H9 (cell line): ENCODE data around the gene IGF2R. TPM values are rescaled to one million over a fixed set of nuclear protein-coding genes. Genes with fewer than 3 reads are reported as not detected.

Experiments
- DNase-seq: peaks from one replicate; pipeline ENCODE4 v3.0.0-alpha.2; 2017
- H2AFZ ChIP-seq: one replicate; pipeline ENCODE4 v1.6.1; 2013; ENCODE audit warnings: mild to moderate bottlenecking, low read length, control low read depth, moderate library complexity
- H2AK5ac ChIP-seq: 2 replicates; pipeline ENCODE4 v1.6.1; 2013; ENCODE audit warnings: low read length, control low read depth, mixed read lengths; ENCODE audit not compliant: insufficient read length
- H2BK120ac ChIP-seq: one replicate; pipeline ENCODE4 v1.6.1; 2013; ENCODE audit warnings: low read depth, mild to moderate bottlenecking, low read length, control low read depth, inconsistent platforms; ENCODE audit not compliant: poor library complexity, severe bottlenecking
- H2BK12ac ChIP-seq: 2 replicates; pipeline ENCODE4 v1.6.1; 2013; ENCODE audit warnings: low read length, control low read depth, mixed read lengths, low read depth; ENCODE audit not compliant: insufficient read length
- H2BK15ac ChIP-seq: 2 replicates; pipeline ENCODE4 v1.6.1; 2013; ENCODE audit warnings: low read depth, low read length, control low read depth
- H2BK20ac ChIP-seq: one replicate; pipeline ENCODE4 v1.6.1; 2013; ENCODE audit warnings: low read depth, mild to moderate bottlenecking, low read length, control low read depth, inconsistent platforms; ENCODE audit not compliant: poor library complexity, severe bottlenecking
- H2BK5ac ChIP-seq: 2 replicates; pipeline ENCODE4 v1.6.1; 2013; ENCODE audit warnings: low read length, control low read depth, mixed read lengths; ENCODE audit not compliant: insufficient read length
- H3K14ac ChIP-seq: 2 replicates; pipeline ENCODE4 v1.6.1; 2013; ENCODE audit warnings: low read length, control low read depth; ENCODE audit not compliant: insufficient read depth
- H3K18ac ChIP-seq: 2 replicates; pipeline ENCODE4 v1.6.1; 2013; ENCODE audit warnings: low read depth, mild to moderate bottlenecking, mixed read lengths, low read length, control low read depth; ENCODE audit not compliant: insufficient read length
- H3K23ac ChIP-seq: 2 replicates; pipeline ENCODE4 v1.6.1; 2013; ENCODE audit warnings: low read length, control low read depth, mixed read lengths, low read depth; ENCODE audit not compliant: insufficient read length
- H3K23me2 ChIP-seq: 2 replicates; pipeline ENCODE4 v1.6.1; 2013; ENCODE audit warnings: low read depth, mild to moderate bottlenecking, mixed read lengths, low read length, control low read depth; ENCODE audit not compliant: insufficient read length, poor library complexity, severe bottlenecking
- H3K27ac ChIP-seq: 2 replicates; pipeline ENCODE4 v1.5.1; 2013; ENCODE audit warnings: low read length, control low read depth, mixed read lengths, low read depth; ENCODE audit not compliant: insufficient read length
- H3K27me3 ChIP-seq: 2 replicates; pipeline ENCODE4 v1.6.1; 2013; ENCODE audit warnings: low read length, control low read depth, inconsistent platforms; ENCODE audit not compliant: insufficient read depth
- H3K4ac ChIP-seq: 2 replicates; pipeline ENCODE4 v1.6.1; 2013; ENCODE audit warnings: low read depth, mild to moderate bottlenecking, control low read depth, inconsistent platforms, low read length, moderate library complexity
- H3K4me1 ChIP-seq: 2 replicates; pipeline ENCODE4 v1.6.1; 2013; ENCODE audit warnings: low read length, control low read depth, inconsistent platforms; ENCODE audit not compliant: insufficient read depth
- H3K4me2 ChIP-seq: 2 replicates; pipeline ENCODE4 v1.6.1; 2013; ENCODE audit warnings: low read length, control low read depth, mixed read lengths; ENCODE audit not compliant: insufficient read length, insufficient read depth
- H3K56ac ChIP-seq: 2 replicates; pipeline ENCODE4 v1.6.1; 2013; ENCODE audit warnings: low read depth, mild to moderate bottlenecking, mixed read lengths, low read length, control low read depth; ENCODE audit not compliant: insufficient read length
- H3K79me1 ChIP-seq: 2 replicates; pipeline ENCODE4 v1.6.1; 2013; ENCODE audit warnings: low read depth, mild to moderate bottlenecking, moderate library complexity, low read length, control low read depth, inconsistent platforms; ENCODE audit not compliant: insufficient read depth, poor library complexity, severe bottlenecking
- H3K79me2 ChIP-seq: 2 replicates; pipeline ENCODE4 v1.6.1; 2013; ENCODE audit warnings: low read length, control low read depth, inconsistent platforms; ENCODE audit not compliant: insufficient read depth
- H3K9ac ChIP-seq: 2 replicates; pipeline ENCODE4 v1.6.1; 2013; ENCODE audit warnings: low read length, control low read depth, mixed read lengths; ENCODE audit not compliant: insufficient read length; ENCODE audit errors: extremely low read depth
- H3K9me3 ChIP-seq: one replicate; pipeline ENCODE4 v1.6.1; 2013; ENCODE audit warnings: low read depth, low read length, inconsistent platforms; ENCODE audit not compliant: control insufficient read depth
- H3T11ph ChIP-seq: one replicate; pipeline ENCODE4 v1.6.1; 2013; ENCODE audit warnings: mild to moderate bottlenecking, low read length, control low read depth, inconsistent platforms
- H4K20me1 ChIP-seq: one replicate; pipeline ENCODE4 v1.6.1; 2013; ENCODE audit not compliant: control insufficient read depth, insufficient read length, insufficient read depth
- H4K5ac ChIP-seq: 2 replicates; pipeline ENCODE4 v1.6.1; 2013; ENCODE audit warnings: low read depth, mild to moderate bottlenecking, mixed read lengths, low read length, control low read depth; ENCODE audit not compliant: insufficient read length
- H4K8ac ChIP-seq: replicated peaks from 2 replicates; pipeline ENCODE4 v1.6.1; 2013; ENCODE audit warnings: low read length, control low read depth, mixed read lengths, low read depth; ENCODE audit not compliant: insufficient read length
- H4K91ac ChIP-seq: 2 replicates; pipeline ENCODE4 v1.6.1; 2013; ENCODE audit warnings: low read depth, mild to moderate bottlenecking, moderate library complexity, mixed read lengths, low read length, control low read depth; ENCODE audit not compliant: insufficient read length
- H3K27ac Mint-ChIP-seq, 3 experiments: 2 replicates in 2 of 3; 3 replicates in 1 of 3; pipeline ENCODE4 v1.8.0; 2020 to 2021; ENCODE audit warnings: mixed read lengths in 3 of 3, mild to moderate bottlenecking in 1 of 3, moderate library complexity in 1 of 3
- H3K27me3 Mint-ChIP-seq: 2 replicates; pipeline ENCODE4 v1.8.0; 2021; ENCODE audit warnings: low read depth, mild to moderate bottlenecking, moderate library complexity, mixed read lengths
- H3K36me3 Mint-ChIP-seq, 3 experiments: 2 replicates in 2 of 3; 3 replicates in 1 of 3; pipeline ENCODE4 v1.8.0; 2020 to 2021; ENCODE audit warnings: low read depth in 3 of 3, mixed read lengths in 3 of 3; ENCODE audit not compliant: insufficient read depth in 1 of 3
- H3K4me1 Mint-ChIP-seq, 2 experiments: 2 replicates each; pipeline ENCODE4 v1.8.0; 2020; ENCODE audit warnings: mixed read lengths in 2 of 2
- H3K4me3 Mint-ChIP-seq, 2 experiments: 2 replicates in 1 of 2; 3 replicates in 1 of 2; pipeline ENCODE4 v1.8.0; 2020 to 2021; ENCODE audit warnings: mild to moderate bottlenecking in 2 of 2, mixed read lengths in 2 of 2, moderate library complexity in 1 of 2
- H3K9me3 Mint-ChIP-seq, 2 experiments: 2 replicates in 1 of 2; 3 replicates in 1 of 2; pipeline ENCODE4 v1.8.0; 2020; ENCODE audit warnings: mild to moderate bottlenecking in 2 of 2, mixed read lengths in 2 of 2, moderate library complexity in 1 of 2
- CTCF ChIP-seq: fragments of 200-600 bp; sonication (generic); conservative IDR thresholded peaks from 3 replicates; pipeline ENCODE4 v1.8.0; 2021; ENCODE audit warnings: antibody characterized with exemption, mild to moderate bottlenecking
- WGBS: extraction: QIAGEN DNeasy Blood & Tissue Kit; methylation state at CpG from one replicate; pipeline ENCODE4 v1.1.7; 2013; ENCODE audit warnings: missing lambda C conversion rate, low lambda C conversion rate, mixed read lengths; ENCODE audit not compliant: insufficient read length; ENCODE audit errors: extremely low coverage; 5-methylcytosine and 5-hydroxymethylcytosine counted together
- total RNA-seq: library from RNA; stranded (reverse); gene quantifications from 2 replicates; pipeline ENCODE4 v1.2.1, GENCODE V29; 2021

IGF2R gene
- total RNA-seq, 1 experiment from 2014 or later, result 66.7 TPM

GRCh38 chr6:159984268-159984786 lies 15.4 kb downstream of the IGF2R start:
- Histone ChIP-seq H3K14ac (no peak overlapping the region), H3K4me2 (no peak overlapping the region), H3K79me1 (no peaks in the 10 kb centered on the region), H2BK15ac (no peak overlapping the region), H4K20me1 (peaks cover 4% of the 10 kb centered on the region), H4K5ac (no peak overlapping the region), H2BK12ac (no peak overlapping the region), H2BK20ac (no peak overlapping the region), H3K27me3 (no peaks in the 10 kb centered on the region), H2AK5ac (no peak overlapping the region), H3K9me3 (no peaks in the 10 kb centered on the region), H3K18ac (no peak overlapping the region), H3K23me2 (no peaks in the 10 kb centered on the region), H4K8ac (no peak overlapping the region), H3T11ph (no peak overlapping the region), H3K79me2 (peaks cover 45% of the 10 kb centered on the region; the same call in 1 of the 2 replicates), H3K9ac (no peak overlapping the region), H3K56ac (no peak overlapping the region), H3K27ac (no peak overlapping the region), H3K4me1 (peaks cover 5% of the 10 kb centered on the region; the same call in 1 of the 2 replicates), H2BK120ac (no peak overlapping the region), H3K23ac (no peak overlapping the region), H4K91ac (no peak overlapping the region), H3K4ac (no peak overlapping the region), H2AFZ (no peak overlapping the region), H2BK5ac (no peak overlapping the region)
- no peak overlapping the region for H3K4me3 Mint-ChIP-seq
- H3K4me1 Mint-ChIP-seq, result peaks cover 41 to 46% of the 10 kb centered on the region in 2 experiments
- no peaks in the 10 kb centered on the region for H3K9me3 Mint-ChIP-seq
- DNase-seq, result no peak
- no CpG with 5 or more reads among the region's 11 CpGs for WGBS
- no peak overlapping the region for H3K27ac Mint-ChIP-seq
- no peaks in the 10 kb centered on the region for H3K36me3 Mint-ChIP-seq
- H3K27me3 Mint-ChIP-seq, result no peaks in the 10 kb centered on the region; the same call in 1 of the 2 replicates
- no peak for TF ChIP-seq CTCF
